Vagina (tissue), 2 donors: ENCODE measurements around the gene ELMO1.

ENCODE experiments used
- POLR2A ChIP-seq, 2 donors: fragments of 450-650 bp; IDR thresholded peaks; one replicate each; pipeline ENCODE4 v1.6.1; 2017; ENCODE audit warnings: antibody characterized with exemption in 2 of 2, mild to moderate bottlenecking in 2 of 2, moderate library complexity in 2 of 2
- TF ChIP-seq, protein P1 (sequence below), 3 experiments: fragments of 450-650 bp in 2 of 3; fragments of 200-600 bp in 1 of 3; sonication (generic) in 1 of 3; IDR thresholded peaks; one replicate each; pipeline ENCODE4 v1.5.1; 2017 to 2019; ENCODE audit warnings: antibody characterized with exemption in 3 of 3, mild to moderate bottlenecking in 2 of 3, moderate library complexity in 2 of 3

GRCh38 chr7:37105762-37106161, 342.9 kb downstream of the ELMO1 start:
- TF ChIP-seq POLR2A (IDR thresholded peaks at IDR 0.05): no peak
- TF ChIP-seq, protein P1, sequence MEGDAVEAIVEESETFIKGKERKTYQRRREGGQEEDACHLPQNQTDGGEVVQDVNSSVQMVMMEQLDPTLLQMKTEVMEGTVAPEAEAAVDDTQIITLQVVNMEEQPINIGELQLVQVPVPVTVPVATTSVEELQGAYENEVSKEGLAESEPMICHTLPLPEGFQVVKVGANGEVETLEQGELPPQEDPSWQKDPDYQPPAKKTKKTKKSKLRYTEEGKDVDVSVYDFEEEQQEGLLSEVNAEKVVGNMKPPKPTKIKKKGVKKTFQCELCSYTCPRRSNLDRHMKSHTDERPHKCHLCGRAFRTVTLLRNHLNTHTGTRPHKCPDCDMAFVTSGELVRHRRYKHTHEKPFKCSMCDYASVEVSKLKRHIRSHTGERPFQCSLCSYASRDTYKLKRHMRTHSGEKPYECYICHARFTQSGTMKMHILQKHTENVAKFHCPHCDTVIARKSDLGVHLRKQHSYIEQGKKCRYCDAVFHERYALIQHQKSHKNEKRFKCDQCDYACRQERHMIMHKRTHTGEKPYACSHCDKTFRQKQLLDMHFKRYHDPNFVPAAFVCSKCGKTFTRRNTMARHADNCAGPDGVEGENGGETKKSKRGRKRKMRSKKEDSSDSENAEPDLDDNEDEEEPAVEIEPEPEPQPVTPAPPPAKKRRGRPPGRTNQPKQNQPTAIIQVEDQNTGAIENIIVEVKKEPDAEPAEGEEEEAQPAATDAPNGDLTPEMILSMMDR (IDR thresholded peaks at IDR 0.05): no peak
